Neuronal stem cell (in vitro differentiated cells): ENCODE measurements around the gene IFT43.

ENCODE experiments used
- DNase-seq: peaks from one replicate; pipeline ENCODE4 v3.0.0-alpha.2; 2013; ENCODE audit warnings: low spot score
- H2AFZ ChIP-seq: one replicate; pipeline ENCODE4 v1.6.1; 2013; ENCODE audit warnings: mild to moderate bottlenecking, low read length, inconsistent platforms
- H2AK5ac ChIP-seq: 2 replicates; pipeline ENCODE4 v1.6.1; 2013; ENCODE audit warnings: low read depth, mild to moderate bottlenecking, inconsistent platforms, low read length, moderate library complexity, mixed read lengths
- H2BK120ac ChIP-seq: 2 replicates; pipeline ENCODE4 v1.6.1; 2013; ENCODE audit warnings: low read depth, mild to moderate bottlenecking, inconsistent platforms, low read length, moderate library complexity, mixed read lengths
- H2BK12ac ChIP-seq: one replicate; pipeline ENCODE4 v1.6.1; 2013; ENCODE audit warnings: low read length, inconsistent platforms
- H2BK15ac ChIP-seq: 2 replicates; pipeline ENCODE4 v1.6.1; 2013; ENCODE audit warnings: mild to moderate bottlenecking, low read length, inconsistent platforms, mixed read lengths
- H2BK5ac ChIP-seq: one replicate; pipeline ENCODE4 v1.6.1; 2013; ENCODE audit warnings: inconsistent platforms, mild to moderate bottlenecking, low read length, moderate library complexity
- H3K14ac ChIP-seq: one replicate; pipeline ENCODE4 v1.6.1; 2013; ENCODE audit warnings: low read length, inconsistent platforms
- H3K18ac ChIP-seq: 2 replicates; pipeline ENCODE4 v1.6.1; 2013; ENCODE audit warnings: low read length, inconsistent platforms
- H3K23ac ChIP-seq: 2 replicates; pipeline ENCODE4 v1.6.1; 2013; ENCODE audit warnings: low read depth, mild to moderate bottlenecking, mixed read lengths, low read length, inconsistent platforms; ENCODE audit not compliant: poor library complexity
- H3K27ac ChIP-seq: replicated peaks from 3 replicates; pipeline ENCODE4 v1.5.1; 2013; ENCODE audit warnings: low read length, inconsistent platforms
- H3K27me3 ChIP-seq, 3 experiments: 2 replicates each; pipeline ENCODE4 v1.6.1; 2013; ENCODE audit warnings: low read length in 3 of 3, mild to moderate bottlenecking in 2 of 3, inconsistent platforms in 1 of 3, low read depth in 1 of 3, mixed read lengths in 1 of 3, moderate library complexity in 1 of 3; ENCODE audit not compliant: control insufficient read depth in 3 of 3, insufficient read depth in 3 of 3
- H3K36me3 ChIP-seq, 2 donors: replicated peaks in 1 of 2; 2 replicates each; pipeline ENCODE4 v1.6.1; 2013; ENCODE audit warnings: low read length in 2 of 2; ENCODE audit not compliant: control insufficient read depth in 2 of 2, insufficient read depth in 2 of 2
- H3K4ac ChIP-seq: 2 replicates; pipeline ENCODE4 v1.6.1; 2013; ENCODE audit warnings: inconsistent platforms, mild to moderate bottlenecking, low read length, moderate library complexity
- H3K4me1 ChIP-seq, 2 donors: 1 replicate in 1 of 2; 2 replicates in 1 of 2; pipeline ENCODE4 v1.6.1; 2013; ENCODE audit warnings: low read length in 2 of 2, low read depth in 1 of 2; ENCODE audit not compliant: control insufficient read depth in 2 of 2, insufficient read depth in 1 of 2
- H3K4me2 ChIP-seq: one replicate; pipeline ENCODE4 v1.6.1; 2013; ENCODE audit warnings: mild to moderate bottlenecking, low read length, inconsistent platforms; ENCODE audit not compliant: insufficient read depth, poor library complexity, severe bottlenecking
- H3K4me3 ChIP-seq, 2 donors: 2 replicates each; pipeline ENCODE4 v1.5.1; 2013; ENCODE audit warnings: low read length in 2 of 2, mild to moderate bottlenecking in 2 of 2, inconsistent platforms in 1 of 2, moderate library complexity in 1 of 2
- H3K79me1 ChIP-seq: one replicate; pipeline ENCODE4 v1.6.1; 2013; ENCODE audit warnings: low read depth, mild to moderate bottlenecking, inconsistent platforms, low read length, moderate library complexity
- H3K9ac ChIP-seq: one replicate; pipeline ENCODE4 v1.6.1; 2013; ENCODE audit warnings: mild to moderate bottlenecking, low read depth, low read length, inconsistent platforms; ENCODE audit not compliant: poor library complexity
- H3K9me3 ChIP-seq, 2 donors: replicated peaks in 1 of 2; 2 replicates each; pipeline versions ENCODE3 to v1.6.1; 2013; ENCODE audit warnings: low read length in 2 of 2, mild to moderate bottlenecking in 2 of 2, inconsistent platforms in 1 of 2, low read depth in 1 of 2, mixed read lengths in 1 of 2, moderate library complexity in 1 of 2; ENCODE audit not compliant: control insufficient read depth in 2 of 2, insufficient read depth in 1 of 2
- H4K8ac ChIP-seq: one replicate; pipeline ENCODE4 v1.6.1; 2013; ENCODE audit warnings: low read depth, mild to moderate bottlenecking, inconsistent platforms, low read length, moderate library complexity
- H4K91ac ChIP-seq: one replicate; pipeline ENCODE4 v1.6.1; 2013; ENCODE audit warnings: low read length, low read depth, mild to moderate bottlenecking, inconsistent platforms; ENCODE audit not compliant: poor library complexity
- WGBS, 2 donors: extraction: QIAGEN DNeasy Blood & Tissue Kit; methylation state at CpG; one replicate each; pipeline ENCODE4 v1.1.7; 2013; ENCODE audit warnings: missing lambda C conversion rate in 2 of 2, mixed read lengths in 1 of 2; ENCODE audit not compliant: insufficient read length in 2 of 2, insufficient replicate concordance in 1 of 2; ENCODE audit errors: extremely low coverage in 2 of 2; 5-methylcytosine and 5-hydroxymethylcytosine counted together

The IFT43 gene

DNA sequence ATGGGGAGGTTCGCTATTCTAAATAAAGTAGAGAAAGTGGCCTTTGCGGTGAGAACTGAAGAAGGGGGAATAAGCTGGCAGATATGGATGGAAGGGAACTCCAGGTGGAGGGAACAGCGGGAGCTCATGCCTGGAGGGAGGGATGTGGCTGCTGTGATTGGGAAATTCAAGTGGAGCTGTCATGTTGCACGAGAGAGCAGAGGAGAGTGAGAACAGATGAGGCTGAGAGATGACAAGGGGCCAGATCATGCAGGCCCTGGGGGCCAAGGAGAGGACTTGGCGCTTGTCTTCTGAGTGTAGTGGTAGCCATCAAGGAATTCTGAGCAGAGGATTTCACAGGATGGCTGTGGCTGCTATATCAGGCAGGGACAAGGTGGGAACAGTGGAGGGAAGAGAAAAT is 38.8 kb upstream of the IFT43 start:
- H3K4me2 ChIP-seq = no peak overlapping the region
- no peak overlapping the region for H3K4ac ChIP-seq
- no peak overlapping the region for H2AFZ ChIP-seq
- H3K9ac ChIP-seq = no peak overlapping the region
- no peaks in the 10 kb centered on the region for H3K9me3 ChIP-seq
- no peak overlapping the region for H2AK5ac ChIP-seq
- DNase-seq = no peak
- no peak overlapping the region for H3K4me3 ChIP-seq
- peaks cover 0 to 3% of the 10 kb centered on the region in 2 donors for H3K36me3 ChIP-seq
- no peak overlapping the region for H3K23ac ChIP-seq
- no peak overlapping the region for H2BK12ac ChIP-seq
- no peak overlapping the region for H2BK120ac ChIP-seq
- H3K14ac ChIP-seq = no peak overlapping the region
- H3K79me1 ChIP-seq = no peaks in the 10 kb centered on the region
- WGBS, 2 donors = no CpG with 5 or more reads among the region's 5 CpGs
- no peak overlapping the region for H2BK5ac ChIP-seq
- H4K8ac ChIP-seq = no peak overlapping the region
- no peak overlapping the region for H4K91ac ChIP-seq
- no peak overlapping the region for H3K27ac ChIP-seq
- H3K18ac ChIP-seq = no peak overlapping the region
- no peaks in the 10 kb centered on the region for H3K4me1 ChIP-seq
- no peak overlapping the region for H2BK15ac ChIP-seq
- no peaks in the 10 kb centered on the region for H3K27me3 ChIP-seq

DNA sequence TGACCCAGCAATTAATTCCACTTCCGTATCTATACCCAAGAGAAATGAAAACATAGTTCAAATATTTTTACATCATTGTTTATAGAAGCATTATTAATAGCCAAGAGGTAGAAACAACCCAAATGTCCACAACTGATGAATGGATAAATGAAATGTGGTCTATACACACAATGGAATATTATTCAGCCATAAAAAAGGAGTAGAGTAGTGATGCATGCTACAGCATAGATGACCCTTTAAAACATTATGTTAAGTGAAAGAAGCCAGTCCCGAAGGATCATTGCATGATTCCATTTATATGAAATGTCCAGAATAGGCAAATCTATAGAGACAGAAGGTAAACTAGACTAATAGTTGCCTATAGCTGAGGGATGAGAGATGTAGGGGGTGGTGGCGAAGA is 33.1 kb upstream of the IFT43 start:
- no peak overlapping the region for H3K18ac ChIP-seq
- no peak overlapping the region for H3K14ac ChIP-seq
- no peaks in the 10 kb centered on the region for H3K79me1 ChIP-seq
- no peak overlapping the region for H3K4me3 ChIP-seq
- peaks cover 3 to 12% of the 10 kb centered on the region in 2 donors for H3K36me3 ChIP-seq
- H3K4me1 ChIP-seq = no peaks in the 10 kb centered on the region
- H3K9me3 ChIP-seq = peaks cover 2 to 4% of the 10 kb centered on the region in 2 donors
- no peaks in the 10 kb centered on the region for H3K27me3 ChIP-seq
- DNase-seq = no peak
- no peak overlapping the region for H2BK15ac ChIP-seq
- H4K8ac ChIP-seq = no peak overlapping the region
- no CpG with 5 or more reads among the region's 3 CpGs for WGBS, 2 donors
- no peak overlapping the region for H2AFZ ChIP-seq
- H3K23ac ChIP-seq = no peak overlapping the region
- H3K4ac ChIP-seq = no peak overlapping the region
- H2BK120ac ChIP-seq = no peak overlapping the region
- no peak overlapping the region for H3K27ac ChIP-seq
- no peak overlapping the region for H4K91ac ChIP-seq
- H2AK5ac ChIP-seq = no peak overlapping the region
- no peak overlapping the region for H3K4me2 ChIP-seq
- H2BK5ac ChIP-seq = no peak overlapping the region
- no peak overlapping the region for H3K9ac ChIP-seq
- no peak overlapping the region for H2BK12ac ChIP-seq

DNA sequence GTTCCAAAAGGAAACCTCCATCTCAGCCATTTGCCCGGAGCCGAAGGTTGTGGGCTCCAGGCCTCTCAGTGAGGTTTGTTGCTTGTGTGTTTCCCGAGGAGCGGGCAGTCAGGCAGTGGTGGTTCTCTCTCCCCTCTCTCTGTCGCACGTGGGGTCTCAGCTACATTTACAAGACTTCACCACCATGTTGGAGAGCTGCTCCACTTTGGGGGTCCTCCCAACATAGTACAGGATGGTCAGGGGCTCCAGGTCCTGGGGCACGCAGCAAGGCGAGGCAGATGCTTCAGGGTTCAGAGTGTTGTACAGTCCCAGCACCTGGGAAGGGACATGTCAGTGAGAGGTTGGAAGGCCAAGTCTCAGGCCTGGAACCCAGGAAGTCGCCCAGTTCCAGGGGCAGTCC is 26.5 kb upstream of the IFT43 start:
- no peak overlapping the region for H2BK5ac ChIP-seq
- no peak overlapping the region for H3K4ac ChIP-seq
- H3K79me1 ChIP-seq = no peaks in the 10 kb centered on the region
- H3K18ac ChIP-seq = no peak overlapping the region
- H3K23ac ChIP-seq = no peak overlapping the region
- H3K14ac ChIP-seq = no peak overlapping the region
- no peak overlapping the region for H3K9ac ChIP-seq
- H3K9me3 ChIP-seq = no peaks in the 10 kb centered on the region
- no peak overlapping the region for H2BK12ac ChIP-seq
- H3K36me3 ChIP-seq = peaks cover 5 to 14% of the 10 kb centered on the region in 2 donors
- H3K4me3 ChIP-seq = no peak overlapping the region
- no peak overlapping the region for H2BK15ac ChIP-seq
- no peak for DNase-seq
- H2AK5ac ChIP-seq = no peak overlapping the region
- no peak overlapping the region for H3K27ac ChIP-seq
- no peak overlapping the region for H4K8ac ChIP-seq
- H2AFZ ChIP-seq = no peak overlapping the region
- no peaks in the 10 kb centered on the region for H3K27me3 ChIP-seq
- no peak overlapping the region for H3K4me2 ChIP-seq
- H3K4me1 ChIP-seq = no peaks in the 10 kb centered on the region
- H2BK120ac ChIP-seq = no peak overlapping the region
- no CpG with 5 or more reads among the region's 9 CpGs for WGBS, 2 donors
- no peak overlapping the region for H4K91ac ChIP-seq

DNA sequence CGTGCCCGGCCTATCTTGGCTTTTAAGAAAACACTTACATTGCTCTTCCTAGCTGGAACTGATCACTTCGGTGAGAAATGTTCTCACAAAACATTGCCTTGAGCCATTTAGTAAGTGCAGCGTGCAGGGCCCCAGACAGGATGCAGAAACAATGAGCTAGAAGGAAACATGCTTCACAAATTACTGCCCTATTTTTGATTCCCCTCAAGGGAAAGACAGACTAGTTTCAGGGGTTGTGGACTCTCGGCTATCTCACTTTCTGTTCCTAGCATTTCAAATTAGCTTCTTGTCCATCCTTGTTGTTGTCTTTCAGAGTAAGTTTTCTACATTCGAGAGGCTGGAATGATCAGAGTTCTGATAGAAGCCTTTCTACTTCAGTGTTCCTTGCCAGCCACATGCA is 25.3 kb upstream of the IFT43 start:
- Histone ChIP-seq H3K27me3 (no peaks in the 10 kb centered on the region), H3K14ac (no peak overlapping the region), H2AK5ac (no peak overlapping the region), H3K4me1 (no peaks in the 10 kb centered on the region), H4K8ac (no peak overlapping the region), H3K4ac (no peak overlapping the region), H3K18ac (no peak overlapping the region), H2BK120ac (no peak overlapping the region), H2BK5ac (no peak overlapping the region), H3K23ac (no peak overlapping the region), H2AFZ (no peak overlapping the region), H3K36me3 (peaks cover 4 to 5% of the 10 kb centered on the region in 2 donors), H4K91ac (no peak overlapping the region), H3K79me1 (no peaks in the 10 kb centered on the region), H3K4me2 (no peak overlapping the region), H3K4me3 (no peak overlapping the region), H2BK12ac (no peak overlapping the region), H3K27ac (no peak overlapping the region), H3K9ac (no peak overlapping the region), H3K9me3 (no peaks in the 10 kb centered on the region), H2BK15ac (no peak overlapping the region)
- no CpG with 5 or more reads among the region's 6 CpGs for WGBS, 2 donors
- DNase-seq = no peak
